ENCODE measurements around the gene DUXA. TPM values are rescaled to one million over a fixed set of nuclear protein-coding genes. Genes with fewer than 3 reads are reported as not detected.
"Not testable (repeated sequence)": the region's sequence is repeated elsewhere in the genome, so short reads cannot be mapped to it uniquely, and the experiment has no call there.

DUXA gene
- total RNA-seq, 1 experiment from 2014 or later: not detected

DNA sequence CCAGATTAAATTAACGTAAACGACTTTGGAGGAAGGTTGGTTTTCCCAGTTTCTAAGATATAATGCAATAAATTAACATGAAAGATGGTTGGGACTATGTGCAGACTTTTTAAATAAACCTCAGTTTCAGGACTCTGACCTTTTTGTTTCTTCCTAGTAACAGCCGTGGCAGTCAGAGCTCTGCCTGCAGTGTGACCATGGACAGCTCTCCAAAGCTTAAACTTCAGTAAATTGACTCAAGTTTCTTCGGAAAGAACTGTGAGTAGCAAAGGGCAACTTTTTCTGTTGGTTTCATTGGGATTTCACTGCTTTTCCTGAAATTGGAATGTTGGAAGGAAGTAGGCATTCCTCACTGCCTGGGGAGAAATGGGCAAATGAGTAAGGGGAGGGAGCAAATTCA, 43.4 kb downstream of the DUXA start:
- H4K20me1 ChIP-seq (ENCODE audit: insufficient read depth): no peaks in the 10 kb centered on the region
- H3K27ac ChIP-seq: no peak overlapping the region
- DNase-seq: no peak
- H3K9me2 ChIP-seq (ENCODE audit: insufficient read depth): 0 out of 2 replicates have a peak, but pooled peaks cover 1% of the 10 kb centered on the region
- CTCF ChIA-PET: no interaction called here
- no peak overlapping the region for H3K4me3 ChIP-seq
- POLR2A ChIA-PET (ENCODE audit: unreplicated experiment): no interaction called here
- TF ChIP-seq CTCF (conservative IDR thresholded peaks at IDR 0.05) (no peak), EZH2 (IDR thresholded peaks at IDR 0.05; ENCODE audit: low read depth) (no peak)
- H3K36me3 ChIP-seq (ENCODE audit: low read depth): no peaks in the 10 kb centered on the region
- intact Hi-C loops (cut with micrococcal nuclease; ENCODE audit: unreplicated experiment): no loop called here
- no peaks in the 10 kb centered on the region for H3K79me2 ChIP-seq (ENCODE audit: low read depth)
- no peaks in the 10 kb centered on the region for H3K4me1 ChIP-seq (replicated peaks; ENCODE audit: insufficient read depth)
- peaks cover 3% of the 10 kb centered on the region for H3K9me3 ChIP-seq (ENCODE audit: insufficient read depth, low read depth)
- H3F3A ChIP-seq (ENCODE audit: insufficient read depth, low read depth): no peaks in the 10 kb centered on the region
- no peak overlapping the region for H2AFZ ChIP-seq
- peaks cover 7% of the 10 kb centered on the region; the same call in 1 of the 2 replicates for H3K27me3 ChIP-seq (ENCODE audit: insufficient read depth, low read depth)
- H3K4me2 ChIP-seq: no peak overlapping the region
- BruUV-seq (replicated peaks): no TSS peak

DNA sequence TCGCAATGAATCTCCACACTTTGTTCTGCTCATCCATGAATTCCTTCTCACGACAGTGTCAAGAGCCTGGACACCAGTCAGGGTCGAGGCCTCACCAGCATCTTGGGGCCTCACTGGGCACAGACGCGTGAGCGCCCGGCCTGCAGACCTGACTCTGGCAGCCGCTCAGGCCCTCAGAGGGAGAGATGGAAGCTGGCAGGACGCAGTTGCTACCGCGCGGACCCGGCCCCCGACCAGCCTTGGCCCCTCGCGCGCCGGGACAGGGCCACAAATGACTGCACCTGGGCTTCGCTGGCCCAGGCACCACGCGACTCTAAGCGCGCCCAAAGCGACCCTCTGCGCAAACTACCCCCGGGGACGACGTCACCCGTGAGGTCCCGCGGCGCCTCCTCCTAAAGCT, 48.4 kb downstream of the DUXA start:
- Histone ChIP-seq H3K27me3 (ENCODE audit: insufficient read depth, low read depth) (peaks cover 4% of the 10 kb centered on the region; the same call in 1 of the 2 replicates), H3K79me2 (ENCODE audit: low read depth) (no peaks in the 10 kb centered on the region), H3K27ac (no peak overlapping the region), H3K36me3 (ENCODE audit: low read depth) (no peaks in the 10 kb centered on the region), H3K4me1 (replicated peaks; ENCODE audit: insufficient read depth) (no peaks in the 10 kb centered on the region), H3K9me3 (ENCODE audit: insufficient read depth, low read depth) (peaks cover 12% of the 10 kb centered on the region), H3K4me3 (no peak overlapping the region), H4K20me1 (ENCODE audit: insufficient read depth) (no peaks in the 10 kb centered on the region), H3K9me2 (ENCODE audit: insufficient read depth) (no peaks in the 10 kb centered on the region), H3K4me2 (no peak overlapping the region), H3F3A (ENCODE audit: insufficient read depth, low read depth) (no peaks in the 10 kb centered on the region), H2AFZ (no peak overlapping the region)
- CTCF ChIA-PET: no interaction called here
- intact Hi-C loops (cut with micrococcal nuclease; ENCODE audit: unreplicated experiment): no loop called here
- POLR2A ChIA-PET (ENCODE audit: unreplicated experiment): no interaction called here
- no peak for DNase-seq
- no TSS peak for BruUV-seq (replicated peaks)
- TF ChIP-seq EZH2 (IDR thresholded peaks at IDR 0.05; ENCODE audit: low read depth) (no peak), CTCF (conservative IDR thresholded peaks at IDR 0.05) (no peak)

- H3K27me3 ChIP-seq (ENCODE audit: insufficient read depth, low read depth); H3K4me2 ChIP-seq; H3K27ac ChIP-seq; H3K4me3 ChIP-seq; H3K36me3 ChIP-seq (ENCODE audit: low read depth); H2AFZ ChIP-seq; H4K20me1 ChIP-seq (ENCODE audit: insufficient read depth); H3K79me2 ChIP-seq (ENCODE audit: low read depth); DNase-seq; CTCF ChIA-PET; H3K9me2 ChIP-seq (ENCODE audit: insufficient read depth); H3K4me1 ChIP-seq (replicated peaks; ENCODE audit: insufficient read depth); H3F3A ChIP-seq (ENCODE audit: insufficient read depth, low read depth); intact Hi-C loops (cut with micrococcal nuclease; ENCODE audit: unreplicated experiment); POLR2A ChIA-PET (ENCODE audit: unreplicated experiment); BruUV-seq (replicated peaks): not testable (repeated sequence)
- peaks cover 42% of the 10 kb centered on the region for H3K9me3 ChIP-seq (ENCODE audit: insufficient read depth, low read depth)
These were observed 53.8 kb downstream of the DUXA start for GRCh38 chr19:57113501-57113900.

- Histone ChIP-seq H3K27ac (no peak overlapping the region), H3K27me3 (ENCODE audit: insufficient read depth, low read depth) (no peaks in the 10 kb centered on the region), H2AFZ (no peak overlapping the region), H3K9me2 (ENCODE audit: insufficient read depth) (no peaks in the 10 kb centered on the region), H3K9me3 (ENCODE audit: insufficient read depth, low read depth) (peaks cover 46% of the 10 kb centered on the region), H3K4me2 (no peak overlapping the region), H3F3A (ENCODE audit: insufficient read depth, low read depth) (no peaks in the 10 kb centered on the region), H3K4me3 (no peak overlapping the region), H4K20me1 (ENCODE audit: insufficient read depth) (no peaks in the 10 kb centered on the region), H3K36me3 (ENCODE audit: low read depth) (no peaks in the 10 kb centered on the region), H3K79me2 (ENCODE audit: low read depth) (no peaks in the 10 kb centered on the region), H3K4me1 (replicated peaks; ENCODE audit: insufficient read depth) (no peaks in the 10 kb centered on the region)
- intact Hi-C loops (cut with micrococcal nuclease; ENCODE audit: unreplicated experiment): no loop called here
- TF ChIP-seq EZH2 (IDR thresholded peaks at IDR 0.05; ENCODE audit: low read depth) (no peak), CTCF (conservative IDR thresholded peaks at IDR 0.05) (no peak)
- no peak for DNase-seq
- POLR2A ChIA-PET (ENCODE audit: unreplicated experiment): no interaction called here
- BruUV-seq (replicated peaks): no TSS peak
- CTCF ChIA-PET: interaction anchor here (0.6 kb wide), 1 partner anchor 768 kb away, joined by 3 read pairs; no protein-coding TSS in a partner anchor
These were observed 56.0 kb downstream of the DUXA start for GRCh38 chr19:57111329-57111644.

All from PC-9 (cell line).